ENCODE results near the gene WWC2. TPM values are rescaled to one million over a fixed set of nuclear protein-coding genes. Genes with fewer than 3 reads are reported as not detected.
A peak's percentile ranks its signal among the peaks of the same experiment; 100 is the strongest.

Gene WWC2
- total RNA-seq, 1 experiment from 2014 or later = 82.8 TPM

DNA sequence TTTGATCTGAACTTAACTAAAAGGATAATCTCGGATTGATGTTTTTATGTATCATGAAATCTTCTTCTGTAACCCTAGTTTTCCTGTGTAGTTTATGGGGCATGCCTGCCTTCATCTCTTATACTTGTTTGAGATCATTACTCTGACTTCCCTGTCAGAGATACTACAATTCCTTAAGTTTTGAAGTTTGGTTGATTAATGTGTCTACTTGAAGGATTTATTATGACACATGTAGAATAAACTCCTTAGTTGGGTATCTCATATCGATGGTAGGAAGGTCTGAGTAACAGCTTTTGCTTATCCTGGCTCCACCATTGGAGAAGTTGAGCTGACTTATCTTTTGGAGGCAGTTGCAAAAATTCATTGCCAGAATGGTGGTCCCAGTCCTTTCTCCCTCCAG lies 46.7 kb downstream of the WWC2 start:
- DNase-seq (ENCODE audit: low spot score) = no peak
- no TSS peak for BruUV-seq (replicated peaks)
- no peak for TF ChIP-seq CTCF (conservative IDR thresholded peaks at IDR 0.05; ENCODE audit: low read depth, low read length)
- TF ChIP-seq EZH2 (IDR thresholded peaks at IDR 0.05; ENCODE audit: borderline replicate concordance, low read depth, low read length, poor library complexity, severe bottlenecking) = no peak
- no peaks in the 10 kb centered on the region for H3K9me3 ChIP-seq (ENCODE audit: low read depth, low read length, poor library complexity, severe bottlenecking)
- H3K36me3 ChIP-seq (ENCODE audit: insufficient read depth, low read length, poor library complexity, severe bottlenecking) = no peaks in the 10 kb centered on the region
- intact Hi-C loops (cut with micrococcal nuclease; ENCODE audit: unreplicated experiment) = no loop called here
- H3K4me3 ChIP-seq (ENCODE audit: low read depth, low read length, poor library complexity, severe bottlenecking) = no peak overlapping the region
- H3K27me3 ChIP-seq (replicated peaks; ENCODE audit: insufficient read depth, low read depth, low read length, poor library complexity) = no peaks in the 10 kb centered on the region
- H3K27ac ChIP-seq (ENCODE audit: low read depth, low read length, poor library complexity, severe bottlenecking) = no peak overlapping the region
- ChIA-PET POLR2A (ENCODE audit: low non-redundant PET) (no interaction called here), CTCF (no interaction called here)
- H3K4me1 ChIP-seq (ENCODE audit: insufficient read depth, low read length, poor library complexity, severe bottlenecking) = peaks cover 73% of the 10 kb centered on the region

GRCh38 chr4:183146478-183146877 lies 47.4 kb downstream of the WWC2 start:
- Histone ChIP-seq H3K4me3 (ENCODE audit: low read depth, low read length, poor library complexity, severe bottlenecking) (no peak overlapping the region), H3K9me3 (ENCODE audit: low read depth, low read length, poor library complexity, severe bottlenecking) (no peaks in the 10 kb centered on the region), H3K36me3 (ENCODE audit: insufficient read depth, low read length, poor library complexity, severe bottlenecking) (no peaks in the 10 kb centered on the region), H3K4me1 (ENCODE audit: insufficient read depth, low read length, poor library complexity, severe bottlenecking) (peaks cover 66% of the 10 kb centered on the region), H3K27ac (ENCODE audit: low read depth, low read length, poor library complexity, severe bottlenecking) (no peak overlapping the region), H3K27me3 (replicated peaks; ENCODE audit: insufficient read depth, low read depth, low read length, poor library complexity) (no peaks in the 10 kb centered on the region)
- no peak for DNase-seq (ENCODE audit: low spot score)
- no TSS peak for BruUV-seq (replicated peaks)
- POLR2A ChIA-PET (ENCODE audit: low non-redundant PET) = no interaction called here
- TF ChIP-seq EZH2 (IDR thresholded peaks at IDR 0.05; ENCODE audit: borderline replicate concordance, low read depth, low read length, poor library complexity, severe bottlenecking) (no peak), CTCF (conservative IDR thresholded peaks at IDR 0.05; ENCODE audit: low read depth, low read length) (no peak)
- CTCF ChIA-PET = interaction anchor here (0.5 kb wide), 1 partner anchor 265 kb away, joined by 3 read pairs; no protein-coding TSS in a partner anchor
- intact Hi-C loops (cut with micrococcal nuclease; ENCODE audit: unreplicated experiment) = no loop called here

DNA sequence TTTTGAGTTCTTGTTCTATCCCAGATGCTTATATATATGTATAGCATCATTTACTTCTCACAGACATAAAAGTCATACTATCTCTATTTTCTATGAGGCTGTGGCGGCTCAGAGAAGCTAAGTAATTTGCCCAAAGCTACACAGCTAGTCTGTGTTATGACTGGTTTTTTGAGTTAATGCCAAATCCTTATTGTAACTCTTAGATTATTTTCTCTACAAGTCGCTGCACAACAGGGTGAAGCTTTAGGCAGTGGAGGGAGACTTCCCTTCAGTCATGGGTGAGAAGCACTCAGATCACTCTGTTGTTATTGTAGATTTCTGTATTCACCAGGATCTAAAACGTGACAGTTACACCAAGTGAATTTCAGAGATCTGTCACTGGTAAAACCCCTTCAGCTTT lies 48.1 kb downstream of the WWC2 start:
- peaks cover 59% of the 10 kb centered on the region for H3K4me1 ChIP-seq (ENCODE audit: insufficient read depth, low read length, poor library complexity, severe bottlenecking)
- no peaks in the 10 kb centered on the region for H3K9me3 ChIP-seq (ENCODE audit: low read depth, low read length, poor library complexity, severe bottlenecking)
- ChIA-PET POLR2A (ENCODE audit: low non-redundant PET) (interaction anchor here (0.6 kb wide), 1 partner anchor 103 kb away, joined by 4 read pairs; no protein-coding TSS in a partner anchor), CTCF (no interaction called here)
- H3K27me3 ChIP-seq (replicated peaks; ENCODE audit: insufficient read depth, low read depth, low read length, poor library complexity) = no peaks in the 10 kb centered on the region
- H3K4me3 ChIP-seq (ENCODE audit: low read depth, low read length, poor library complexity, severe bottlenecking) = no peak overlapping the region
- H3K27ac ChIP-seq (ENCODE audit: low read depth, low read length, poor library complexity, severe bottlenecking) = no peak overlapping the region
- intact Hi-C loops (cut with micrococcal nuclease; ENCODE audit: unreplicated experiment) = no loop called here
- no peaks in the 10 kb centered on the region for H3K36me3 ChIP-seq (ENCODE audit: insufficient read depth, low read length, poor library complexity, severe bottlenecking)
- TF ChIP-seq EZH2 (IDR thresholded peaks at IDR 0.05; ENCODE audit: borderline replicate concordance, low read depth, low read length, poor library complexity, severe bottlenecking) (no peak), CTCF (conservative IDR thresholded peaks at IDR 0.05; ENCODE audit: low read depth, low read length) (no peak)
- BruUV-seq (replicated peaks) = no TSS peak
- DNase-seq (ENCODE audit: low spot score) = peak; percentile 31
